HG03060 (cell line): ENCODE results near the gene SAMD13.

Experiments used
- ATAC-seq: cut with Tn5 transposase; IDR thresholded peaks from one replicate; pipeline ENCODE4 v1.9.1; 2021; ENCODE audit warnings: low read depth, moderate number of reproducible peaks; ENCODE audit not compliant: unreplicated experiment

Gene SAMD13

GRCh38 chr1:84301004-84301784 lies at the start of gene SAMD13:
SAMD13 (plus strand) TSS chr1:84301708; CDS start chr1:84303235, 1,527 bp downstream.
- ATAC-seq = no peak

- ATAC-seq = no peak
Measured at GRCh38 chr1:84253036-84253435, 48.5 kb upstream of the SAMD13 start.

- no peak for ATAC-seq
Measured at GRCh38 chr1:84253891-84254290, 47.6 kb upstream of the SAMD13 start.

- no peak for ATAC-seq
Measured at GRCh38 chr1:84254703-84255238, 46.7 kb upstream of the SAMD13 start.

- no peak for ATAC-seq
Measured at GRCh38 chr1:84255582-84255981, 45.9 kb upstream of the SAMD13 start.

GRCh38 chr1:84257617-84258016 lies 43.9 kb upstream of the SAMD13 start:
- ATAC-seq = no peak

- no peak for ATAC-seq
Measured at GRCh38 chr1:84259376-84259775, 42.1 kb upstream of the SAMD13 start.

GRCh38 chr1:84259989-84260388 lies 41.5 kb upstream of the SAMD13 start:
- ATAC-seq = no peak

- ATAC-seq = no peak
Measured at GRCh38 chr1:84260852-84261518, 40.5 kb upstream of the SAMD13 start.

- no peak for ATAC-seq
Measured at GRCh38 chr1:84264961-84265360, 36.5 kb upstream of the SAMD13 start.

GRCh38 chr1:84265867-84266266 lies 35.6 kb upstream of the SAMD13 start:
- no peak for ATAC-seq

GRCh38 chr1:84266748-84267147 lies 34.8 kb upstream of the SAMD13 start:
- no peak for ATAC-seq

- no peak for ATAC-seq
Measured at GRCh38 chr1:84267476-84267875, 34.0 kb upstream of the SAMD13 start.

- ATAC-seq = no peak
Measured at GRCh38 chr1:84268346-84268745, 33.2 kb upstream of the SAMD13 start.

- ATAC-seq = no peak
Measured at GRCh38 chr1:84269306-84269705, 32.2 kb upstream of the SAMD13 start.

- peak; percentile 97 for ATAC-seq
Measured at GRCh38 chr1:84271441-84272151, 29.9 kb upstream of the SAMD13 start.

- ATAC-seq = no peak
Measured at GRCh38 chr1:84272401-84272800, 29.1 kb upstream of the SAMD13 start.

GRCh38 chr1:84277343-84278059 lies 24.0 kb upstream of the SAMD13 start:
- ATAC-seq = no peak

- ATAC-seq = no peak
Measured at GRCh38 chr1:84278905-84279304, 22.6 kb upstream of the SAMD13 start.

GRCh38 chr1:84280912-84281311 lies 20.6 kb upstream of the SAMD13 start:
- ATAC-seq = no peak
